ENCODE results near the gene ZFPM1.

The ZFPM1 gene

GRCh38 chr16:88429387-88430184 lies 23.5 kb upstream of the ZFPM1 start:
- no peak for TF ChIP-seq EZH2phosphoT487 (conservative IDR thresholded peaks at IDR 0.05; ENCODE audit: low read length)
- no peak for TF ChIP-seq CTCF (IDR thresholded peaks at IDR 0.05; ENCODE audit: insufficient read depth, low read length, poor library complexity, severe bottlenecking)
- H2AFZ ChIP-seq (ENCODE audit: low read depth, low read length, severe bottlenecking): no peak overlapping the region

GRCh38 chr16:88430185-88430523 lies 22.9 kb upstream of the ZFPM1 start:
- no peak overlapping the region for H2AFZ ChIP-seq (ENCODE audit: low read depth, low read length, severe bottlenecking)
- no peak overlapping the region for H3K4me3 ChIP-seq (ENCODE audit: insufficient read depth, low read length, poor library complexity, severe bottlenecking)
- no peaks in the 10 kb centered on the region for H4K20me1 ChIP-seq (ENCODE audit: low read depth, low read length)

More at GRCh38 chr16:88429387-88430184, 23.5 kb upstream of the ZFPM1 start:
- Histone ChIP-seq H3K9me3 (ENCODE audit: insufficient read depth, low read length) (no peaks in the 10 kb centered on the region), H3K9ac (ENCODE audit: low read length) (no peak overlapping the region), H3K79me2 (ENCODE audit: insufficient read depth, low read length) (no peaks in the 10 kb centered on the region), H3K27me3 (ENCODE audit: low read length) (no peaks in the 10 kb centered on the region), H3K9me2 (replicated peaks; ENCODE audit: insufficient read depth, low read length) (no peaks in the 10 kb centered on the region), H4K20me1 (ENCODE audit: low read depth, low read length) (no peaks in the 10 kb centered on the region), H3K4me3 (ENCODE audit: insufficient read depth, low read length, poor library complexity, severe bottlenecking) (no peak overlapping the region), H3K27ac (ENCODE audit: low read depth, low read length) (no peak overlapping the region), H3K36me3 (ENCODE audit: low read length) (no peaks in the 10 kb centered on the region), H3K4me2 (ENCODE audit: low read depth, low read length, poor library complexity, severe bottlenecking) (no peak overlapping the region), H3F3A (ENCODE audit: insufficient read depth) (no peaks in the 10 kb centered on the region)

GRCh38 chr16:88430524-88431446 lies 22.3 kb upstream of the ZFPM1 start:
- Histone ChIP-seq H3K4me2 (ENCODE audit: low read depth, low read length, poor library complexity, severe bottlenecking) (no peak overlapping the region), H3F3A (ENCODE audit: insufficient read depth) (no peaks in the 10 kb centered on the region), H3K79me2 (ENCODE audit: insufficient read depth, low read length) (no peaks in the 10 kb centered on the region), H3K27ac (ENCODE audit: low read depth, low read length) (no peak overlapping the region), H3K9me3 (ENCODE audit: insufficient read depth, low read length) (no peaks in the 10 kb centered on the region), H3K4me3 (ENCODE audit: insufficient read depth, low read length, poor library complexity, severe bottlenecking) (no peak overlapping the region), H2AFZ (ENCODE audit: low read depth, low read length, severe bottlenecking) (no peak overlapping the region), H3K27me3 (ENCODE audit: low read length) (no peaks in the 10 kb centered on the region), H4K20me1 (ENCODE audit: low read depth, low read length) (no peaks in the 10 kb centered on the region), H3K9ac (ENCODE audit: low read length) (no peak overlapping the region), H3K9me2 (replicated peaks; ENCODE audit: insufficient read depth, low read length) (no peaks in the 10 kb centered on the region), H3K36me3 (ENCODE audit: low read length) (no peaks in the 10 kb centered on the region)
- TF ChIP-seq CTCF (IDR thresholded peaks at IDR 0.05; ENCODE audit: insufficient read depth, low read length, poor library complexity, severe bottlenecking) (no peak), EZH2phosphoT487 (conservative IDR thresholded peaks at IDR 0.05; ENCODE audit: low read length) (no peak)

More at GRCh38 chr16:88430185-88430523, 22.9 kb upstream of the ZFPM1 start:
- Histone ChIP-seq H3K9me3 (ENCODE audit: insufficient read depth, low read length) (no peaks in the 10 kb centered on the region), H3K27me3 (ENCODE audit: low read length) (no peaks in the 10 kb centered on the region), H3F3A (ENCODE audit: insufficient read depth) (no peaks in the 10 kb centered on the region), H3K4me2 (ENCODE audit: low read depth, low read length, poor library complexity, severe bottlenecking) (no peak overlapping the region), H3K9ac (ENCODE audit: low read length) (no peak overlapping the region), H3K79me2 (ENCODE audit: insufficient read depth, low read length) (no peaks in the 10 kb centered on the region), H3K36me3 (ENCODE audit: low read length) (no peaks in the 10 kb centered on the region), H3K27ac (ENCODE audit: low read depth, low read length) (no peak overlapping the region), H3K9me2 (replicated peaks; ENCODE audit: insufficient read depth, low read length) (no peaks in the 10 kb centered on the region)
- TF ChIP-seq CTCF (IDR thresholded peaks at IDR 0.05; ENCODE audit: insufficient read depth, low read length, poor library complexity, severe bottlenecking) (no peak), EZH2phosphoT487 (conservative IDR thresholded peaks at IDR 0.05; ENCODE audit: low read length) (no peak)

Measured in SU-DHL-6 (cell line).